ENCODE data around the gene CFLAR.

Gene CFLAR

DNA sequence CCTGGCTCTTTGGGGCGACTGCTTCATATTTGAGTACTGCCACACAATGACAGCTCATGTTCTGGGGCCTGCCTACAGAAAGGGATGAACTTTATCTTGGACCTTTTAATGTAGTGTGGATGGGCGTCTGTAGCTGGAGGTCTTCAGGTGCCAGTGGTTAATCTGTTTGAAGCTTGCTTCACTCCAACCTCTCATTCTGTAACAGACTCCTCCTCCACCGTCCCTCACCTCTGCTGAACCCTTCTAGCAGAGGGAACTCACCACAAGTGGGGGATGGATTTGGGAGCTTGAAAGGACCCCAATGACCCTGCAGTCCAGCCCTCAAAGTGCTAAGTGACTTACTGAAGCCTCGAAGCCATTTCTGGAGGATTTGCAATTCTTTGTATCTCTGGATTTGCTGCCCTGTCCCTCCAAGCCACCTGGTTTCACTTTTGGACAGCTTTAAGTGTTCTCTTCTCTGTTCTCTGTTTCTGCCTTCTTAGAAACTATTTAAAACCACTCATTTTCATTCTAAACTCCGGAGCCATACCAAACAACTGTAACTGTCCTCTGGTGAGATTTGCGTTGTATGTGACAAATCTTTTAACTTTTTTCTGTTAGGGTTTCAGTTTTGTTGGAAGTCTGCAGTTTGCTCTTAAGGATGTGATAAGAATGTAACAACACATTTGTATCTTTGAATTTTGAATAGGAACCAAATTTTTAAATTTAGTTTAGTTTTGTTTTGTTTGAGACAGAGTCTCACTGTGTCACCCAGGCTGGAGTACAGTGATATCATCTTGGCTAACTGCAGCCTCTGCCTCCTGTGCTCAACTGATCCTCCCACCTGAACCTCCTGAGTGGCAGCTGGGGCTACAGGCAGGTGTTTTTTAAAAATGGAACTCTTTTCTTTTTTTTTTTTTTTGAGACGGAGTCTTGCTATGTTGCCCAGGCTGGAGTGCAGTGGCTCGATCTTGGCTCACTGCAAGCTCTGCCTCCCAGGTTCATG is 107.4 kb downstream of the CFLAR start:
- TF ChIP-seq TAF1 (IDR thresholded peaks at IDR 0.05; ENCODE audit: low read depth, low read length): no peak
- TF ChIP-seq POU2F2 (IDR thresholded peaks at IDR 0.05; ENCODE audit: low read depth, low read length): no peak
- TF ChIP-seq SPI1 (IDR thresholded peaks at IDR 0.05; ENCODE audit: low read depth, low read length): peak; percentile 44; the same call in 1 of the 2 replicates
- no peak for TF ChIP-seq POLR2A (IDR thresholded peaks at IDR 0.05; ENCODE audit: low read depth, low read length)
- DNase-seq (ENCODE audit: insufficient read length, low spot score) (peak; percentile 27), FAIRE-seq (peak; percentile 79)
